ENCODE measurements around the gene ERAP2. TPM values are rescaled to one million over a fixed set of nuclear protein-coding genes. Genes with fewer than 3 reads are reported as not detected.

Gene ERAP2
- total RNA-seq, 1 donor from 2014 or later, result not detected

DNA sequence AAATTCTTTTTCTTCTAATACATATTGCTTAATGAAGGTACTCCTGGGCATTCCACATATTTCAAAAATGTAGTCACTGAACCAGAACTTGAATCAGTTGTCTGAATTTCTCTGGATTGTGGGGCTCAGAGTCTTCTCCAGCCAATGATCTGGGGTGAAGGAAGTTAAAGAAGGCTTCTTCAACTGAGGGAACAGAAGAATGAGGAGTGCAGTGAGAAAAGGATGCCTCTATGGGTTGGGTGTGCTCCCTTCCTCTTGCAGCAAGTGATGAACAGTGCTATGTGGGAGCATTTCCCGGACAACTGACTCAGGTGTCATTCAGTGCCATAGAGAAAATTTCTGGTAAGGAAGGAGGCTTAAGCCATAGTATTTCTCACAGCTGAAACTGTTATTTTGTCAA lies 67.5 kb downstream of the ERAP2 start:
- H3K36me3 Mint-ChIP-seq (ENCODE audit: unreplicated experiment), result no peaks in the 10 kb centered on the region
- TF ChIP-seq CTCF (IDR thresholded peaks at IDR 0.05; ENCODE audit: partially characterized antibody, unreplicated experiment), result no peak
- H3K4me3 Mint-ChIP-seq (ENCODE audit: unreplicated experiment), result no peak overlapping the region
- peaks cover 2% of the 10 kb centered on the region for H3K4me1 Mint-ChIP-seq (ENCODE audit: low read depth, unreplicated experiment)
- H3K9me3 Mint-ChIP-seq (ENCODE audit: unreplicated experiment), result no peaks in the 10 kb centered on the region
- H3K27me3 Mint-ChIP-seq (ENCODE audit: unreplicated experiment), result no peaks in the 10 kb centered on the region
- H3K27ac Mint-ChIP-seq (ENCODE audit: unreplicated experiment), result no peak overlapping the region
- no peak for DNase-seq

DNA sequence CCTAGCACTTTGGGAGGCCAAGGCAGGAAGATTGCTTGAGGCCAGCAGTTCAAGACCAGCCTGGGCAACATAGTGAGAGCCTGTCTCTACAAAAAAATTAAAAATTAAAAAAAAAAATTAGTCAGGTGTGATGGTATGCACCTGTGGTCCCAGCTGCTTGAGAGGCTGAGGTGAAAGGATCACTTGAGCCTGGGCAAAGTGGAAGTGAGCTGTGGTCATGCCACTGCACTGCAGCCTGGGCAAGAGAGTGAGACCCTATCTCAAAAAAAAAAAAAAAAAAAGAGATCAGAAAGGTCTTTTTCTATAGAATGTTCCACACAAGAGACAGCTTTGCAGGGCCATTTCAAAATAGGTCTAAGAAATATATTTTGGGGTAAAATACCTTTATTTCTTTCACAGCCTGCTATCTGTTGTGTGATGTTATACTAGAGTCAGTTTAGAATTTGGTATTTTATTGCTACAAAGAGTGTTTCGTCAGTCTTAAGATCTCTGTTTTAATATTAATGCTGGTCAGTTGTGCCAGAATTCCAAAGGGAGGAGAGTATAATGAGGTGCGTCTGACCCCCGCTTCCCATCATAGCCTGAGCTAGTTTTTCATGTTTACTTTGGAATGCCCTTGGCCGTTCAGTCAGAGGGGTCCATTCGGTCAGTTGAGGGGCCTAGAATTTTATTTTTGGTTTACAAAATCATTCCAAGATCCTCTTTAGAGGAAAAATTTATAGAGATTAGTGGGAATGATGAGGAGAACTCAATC lies 69.0 kb downstream of the ERAP2 start:
- Mint-ChIP-seq H3K4me1 (ENCODE audit: low read depth, unreplicated experiment) (peaks cover 2% of the 10 kb centered on the region), H3K27ac (ENCODE audit: unreplicated experiment) (no peak overlapping the region), H3K9me3 (ENCODE audit: unreplicated experiment) (peaks cover 2% of the 10 kb centered on the region), H3K4me3 (ENCODE audit: unreplicated experiment) (no peak overlapping the region), H3K36me3 (ENCODE audit: unreplicated experiment) (peaks cover 11% of the 10 kb centered on the region), H3K27me3 (ENCODE audit: unreplicated experiment) (no peaks in the 10 kb centered on the region)
- no peak for DNase-seq
- no peak for TF ChIP-seq CTCF (IDR thresholded peaks at IDR 0.05; ENCODE audit: partially characterized antibody, unreplicated experiment)

- peaks cover 12% of the 10 kb centered on the region for H3K36me3 Mint-ChIP-seq (ENCODE audit: unreplicated experiment)
- DNase-seq, result no peak
- H3K9me3 Mint-ChIP-seq (ENCODE audit: unreplicated experiment), result peaks cover 2% of the 10 kb centered on the region
- H3K4me1 Mint-ChIP-seq (ENCODE audit: low read depth, unreplicated experiment), result no peaks in the 10 kb centered on the region
- no peak for TF ChIP-seq CTCF (IDR thresholded peaks at IDR 0.05; ENCODE audit: partially characterized antibody, unreplicated experiment)
- H3K27me3 Mint-ChIP-seq (ENCODE audit: unreplicated experiment), result no peaks in the 10 kb centered on the region
- no peak overlapping the region for H3K4me3 Mint-ChIP-seq (ENCODE audit: unreplicated experiment)
- H3K27ac Mint-ChIP-seq (ENCODE audit: unreplicated experiment), result no peak overlapping the region
Measured at GRCh38 chr5:96946381-96946780, 70.1 kb downstream of the ERAP2 start.

DNA sequence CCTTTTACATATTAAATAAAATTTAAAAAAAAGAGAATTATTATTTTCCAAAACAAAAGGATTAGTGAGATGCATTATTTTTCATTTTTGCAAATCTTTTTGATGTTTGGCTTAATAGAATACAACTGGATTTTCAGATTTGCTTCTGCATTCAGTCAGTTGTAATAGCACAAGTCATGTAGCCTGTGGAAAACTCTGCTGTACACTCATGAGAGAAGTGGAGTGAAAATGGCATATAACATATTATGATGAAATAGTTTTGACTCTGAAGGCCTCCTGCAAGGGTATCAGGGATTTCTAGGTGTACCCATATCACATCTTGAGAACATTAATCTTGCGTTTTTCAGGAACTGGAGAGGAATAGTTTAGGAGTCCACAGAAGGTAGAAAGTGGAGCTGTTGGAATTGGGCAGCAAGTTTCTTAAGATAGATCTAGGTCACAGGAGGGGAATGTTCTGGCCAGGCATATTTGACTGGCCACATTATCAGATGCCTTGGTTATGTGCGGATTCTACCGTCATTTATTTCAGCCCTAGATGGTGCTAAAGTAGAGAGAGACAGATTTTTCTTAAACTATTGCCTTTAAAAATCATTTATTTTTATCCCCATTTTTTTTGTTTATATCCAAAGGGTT lies 75.9 kb downstream of the ERAP2 start:
- no peak for TF ChIP-seq CTCF (IDR thresholded peaks at IDR 0.05; ENCODE audit: partially characterized antibody, unreplicated experiment)
- H3K4me1 Mint-ChIP-seq (ENCODE audit: low read depth, unreplicated experiment), result peaks cover 5% of the 10 kb centered on the region
- H3K27me3 Mint-ChIP-seq (ENCODE audit: unreplicated experiment), result no peaks in the 10 kb centered on the region
- no peak overlapping the region for H3K4me3 Mint-ChIP-seq (ENCODE audit: unreplicated experiment)
- H3K36me3 Mint-ChIP-seq (ENCODE audit: unreplicated experiment), result peaks cover 12% of the 10 kb centered on the region
- no peak overlapping the region for H3K27ac Mint-ChIP-seq (ENCODE audit: unreplicated experiment)
- H3K9me3 Mint-ChIP-seq (ENCODE audit: unreplicated experiment), result peaks cover 2% of the 10 kb centered on the region
- no peak for DNase-seq

Measured in glutamatergic neuron (in vitro differentiated cells).